Right ventricle myocardium inferior (tissue), 1 donor: ENCODE measurements around the gene PTPRK. TPM values are rescaled to one million over a fixed set of nuclear protein-coding genes. Genes with fewer than 3 reads are reported as not detected.
"Not testable (repeated sequence)": the region's sequence is repeated elsewhere in the genome, so short reads cannot be mapped to it uniquely, and the experiment has no call there.

ENCODE experiments used
- ATAC-seq: fragments of 200-7000 bp; cut with Tn5 transposase; one replicate; pipeline ENCODE4 v1.9.1; 2020; ENCODE audit warnings: mild to moderate bottlenecking, moderate library complexity
- DNase-seq: peaks from one replicate; pipeline ENCODE4 v3.0.0; 2021; ENCODE audit errors: missing footprints
- intact Hi-C: fragments of 100-400 bp; cut with DNase I; formaldehyde crosslinking; loops from one replicate; pipeline ENCODE4 v1.11.0; 2022
- total RNA-seq: library from RNA; stranded (reverse); fragmentation: NEBNext Ultra II Directional; extraction: Animal tissue kit (Norgen Biotek cat#: 25700); gene quantifications from one replicate; pipeline ENCODE4 v1.2.1, GENCODE V29; 2021
- donor health status: DM: no; HTN: yes; CAD: no; lungs with severe emphysema.

PTPRK gene
- total RNA-seq, 1 donor from 2014 or later = 30.1 TPM

- intact Hi-C loops = no loop called here
- no peak for ATAC-seq
Observed at GRCh38 chr6:127954082-127954481, 566.3 kb downstream of the PTPRK start.

GRCh38 chr6:127952831-127953230, 567.6 kb downstream of the PTPRK start:
- intact Hi-C loops = no loop called here
- no peak for ATAC-seq
- no peak for DNase-seq

More at GRCh38 chr6:127954082-127954481, 566.3 kb downstream of the PTPRK start:
- DNase-seq = no peak

GRCh38 chr6:127952176-127952575, 568.2 kb downstream of the PTPRK start:
- ATAC-seq = no peak
- intact Hi-C loops = no loop called here
- no peak for DNase-seq

- intact Hi-C loops = no loop called here
- DNase-seq (no peak), ATAC-seq (no peak)
Observed at GRCh38 chr6:127951172-127951917, 569.1 kb downstream of the PTPRK start.

- no peak for ATAC-seq
- DNase-seq = no peak
- intact Hi-C loops = no loop called here
Observed at GRCh38 chr6:127950566-127951145, 569.7 kb downstream of the PTPRK start.

GRCh38 chr6:127949251-127949650, 571.1 kb downstream of the PTPRK start:
- DNase-seq = no peak
- no peak for ATAC-seq
- intact Hi-C loops = no loop called here

GRCh38 chr6:127946388-127946787, 574.0 kb downstream of the PTPRK start:
- DNase-seq = no peak
- intact Hi-C loops = no loop called here
- ATAC-seq = no peak

- no peak for ATAC-seq
- intact Hi-C loops = no loop called here
Observed at GRCh38 chr6:127945434-127946097, 574.8 kb downstream of the PTPRK start.

GRCh38 chr6:127941228-127941627, 579.2 kb downstream of the PTPRK start:
- intact Hi-C loops = no loop called here
- ATAC-seq (no peak), DNase-seq (no peak)

More at GRCh38 chr6:127945434-127946097, 574.8 kb downstream of the PTPRK start:
- DNase-seq = no peak

- ATAC-seq (no peak), DNase-seq (no peak)
- intact Hi-C loops = no loop called here
Observed at GRCh38 chr6:127939442-127940066, 580.8 kb downstream of the PTPRK start.

GRCh38 chr6:127938701-127939100, 581.7 kb downstream of the PTPRK start:
- ATAC-seq (no peak), DNase-seq (no peak)
- intact Hi-C loops = no loop called here

- ATAC-seq (no peak), DNase-seq (no peak)
- intact Hi-C loops = no loop called here
Observed at GRCh38 chr6:127937747-127938146, 582.7 kb downstream of the PTPRK start.

GRCh38 chr6:127937102-127937501, 583.3 kb downstream of the PTPRK start:
- DNase-seq = no peak
- no peak for ATAC-seq
- intact Hi-C loops = no loop called here

GRCh38 chr6:127934956-127935355, 585.4 kb downstream of the PTPRK start:
- DNase-seq = no peak
- intact Hi-C loops = no loop called here
- no peak for ATAC-seq

- ATAC-seq (no peak), DNase-seq (no peak)
- intact Hi-C loops = no loop called here
Observed at GRCh38 chr6:127933852-127934840, 586.3 kb downstream of the PTPRK start.

- intact Hi-C loops = no loop called here
- ATAC-seq (no peak), DNase-seq (no peak)
Observed at GRCh38 chr6:127933137-127933536, 587.3 kb downstream of the PTPRK start.

- no peak for ATAC-seq
- DNase-seq = peak; percentile 48
- intact Hi-C loops = no loop called here
Observed at GRCh38 chr6:127932708-127933107, 587.7 kb downstream of the PTPRK start.

- DNase-seq = peak; percentile 60
- intact Hi-C loops, ATAC-seq: not testable (repeated sequence)
Observed at GRCh38 chr6:127926441-127926840, 594.0 kb downstream of the PTPRK start.
